Mucosa of descending colon (tissue), 3 donors: ENCODE measurements around the gene GDA. TPM values are rescaled to one million over a fixed set of nuclear protein-coding genes. Genes with fewer than 3 reads are reported as not detected.

Source experiments
- ATAC-seq: fragments of 200-7000 bp; cut with Tn5 transposase; one replicate; pipeline ENCODE4 v1.9.1; 2020; ENCODE audit warnings: mild to moderate bottlenecking, moderate library complexity
- DNase-seq, 3 donors: peaks; one replicate each; pipeline ENCODE4 v3.0.0-alpha.2; 2020
- H3K36me3 ChIP-seq: fragments of 200-600 bp; one replicate; pipeline ENCODE4 v1.8.0; 2021; ENCODE audit warnings: low read depth, mild to moderate bottlenecking
- H3K4me1 ChIP-seq: fragments of 200-600 bp; one replicate; pipeline ENCODE4 v1.8.0; 2021; ENCODE audit warnings: low read depth, mild to moderate bottlenecking
- H3K4me3 ChIP-seq: fragments of 200-600 bp; one replicate; pipeline ENCODE4 v1.8.0; 2021; ENCODE audit warnings: mild to moderate bottlenecking
- H3K9me3 ChIP-seq: fragments of 200-600 bp; one replicate; pipeline ENCODE4 v1.8.0; 2021; ENCODE audit warnings: mild to moderate bottlenecking
- intact Hi-C, 2 donors: fragments of 100-400 bp; cut with DNase I in 1 of 2; cut with micrococcal nuclease in 1 of 2; formaldehyde crosslinking; loops; one replicate each; pipeline versions ENCODE4 v1.11.0 to v1.11.1; 2022; cut with DNase I, micrococcal nuclease
- total RNA-seq, 3 donors: library from RNA; stranded (reverse); fragmentation: NEBNext Ultra II Directional in 2 of 3; extraction: Animal tissue kit (Norgen Biotek cat#: 25700) in 2 of 3; gene quantifications; one replicate each; pipeline versions ENCODE4 v1.2.1 to v1.2.4, GENCODE V29; 2021 to 2023
- TF ChIP-seq, protein P1 (sequence below): fragments of 200-600 bp; IDR thresholded peaks from one replicate; pipeline ENCODE4 v1.8.0; 2022; ENCODE audit warnings: antibody characterized with exemption, mild to moderate bottlenecking
- donor health status: DM: no; HTN: no; CAD: no; lungs with moderate emphysema.
- donor health status: DM: no; HTN: no; CAD: no.
- donor health status: DM: no; HTN: yes; CAD: no.

The GDA gene
- total RNA-seq, 3 donors from 2014 or later, result 28.7 to 65.5 (median 30.1) TPM

GRCh38 chr9:72205513-72205912 lies 56.3 kb downstream of the GDA start:
- intact Hi-C loops, result no loop called here
- H3K9me3 ChIP-seq, result no peaks in the 10 kb centered on the region
- TF ChIP-seq, protein P1, sequence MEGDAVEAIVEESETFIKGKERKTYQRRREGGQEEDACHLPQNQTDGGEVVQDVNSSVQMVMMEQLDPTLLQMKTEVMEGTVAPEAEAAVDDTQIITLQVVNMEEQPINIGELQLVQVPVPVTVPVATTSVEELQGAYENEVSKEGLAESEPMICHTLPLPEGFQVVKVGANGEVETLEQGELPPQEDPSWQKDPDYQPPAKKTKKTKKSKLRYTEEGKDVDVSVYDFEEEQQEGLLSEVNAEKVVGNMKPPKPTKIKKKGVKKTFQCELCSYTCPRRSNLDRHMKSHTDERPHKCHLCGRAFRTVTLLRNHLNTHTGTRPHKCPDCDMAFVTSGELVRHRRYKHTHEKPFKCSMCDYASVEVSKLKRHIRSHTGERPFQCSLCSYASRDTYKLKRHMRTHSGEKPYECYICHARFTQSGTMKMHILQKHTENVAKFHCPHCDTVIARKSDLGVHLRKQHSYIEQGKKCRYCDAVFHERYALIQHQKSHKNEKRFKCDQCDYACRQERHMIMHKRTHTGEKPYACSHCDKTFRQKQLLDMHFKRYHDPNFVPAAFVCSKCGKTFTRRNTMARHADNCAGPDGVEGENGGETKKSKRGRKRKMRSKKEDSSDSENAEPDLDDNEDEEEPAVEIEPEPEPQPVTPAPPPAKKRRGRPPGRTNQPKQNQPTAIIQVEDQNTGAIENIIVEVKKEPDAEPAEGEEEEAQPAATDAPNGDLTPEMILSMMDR, result no peak
- H3K4me3 ChIP-seq, result no peak overlapping the region
- DNase-seq (no peak), ATAC-seq (peak; percentile 17)
- no peaks in the 10 kb centered on the region for H3K4me1 ChIP-seq
- no peaks in the 10 kb centered on the region for H3K36me3 ChIP-seq

DNA sequence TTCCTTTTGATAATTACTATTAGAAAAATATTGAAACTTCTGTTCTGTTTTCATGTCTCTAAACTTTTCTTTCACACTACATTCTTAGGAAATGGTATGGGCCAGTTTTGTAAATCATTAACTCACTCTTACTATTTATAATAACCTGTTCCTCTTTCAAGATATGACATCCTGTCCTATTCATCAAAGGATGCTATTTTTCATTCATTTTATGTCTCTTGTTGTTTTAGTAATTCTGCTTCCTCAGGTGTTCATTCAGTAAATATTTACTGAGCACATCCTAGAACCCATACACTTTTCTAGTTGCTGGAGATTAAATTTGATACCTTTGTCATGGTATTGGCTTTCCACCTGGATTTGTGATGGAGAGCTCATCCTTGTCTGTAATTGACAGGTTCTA lies 58.0 kb downstream of the GDA start:
- DNase-seq (no peak), ATAC-seq (peak; percentile 16)
- Histone ChIP-seq H3K4me3 (no peak overlapping the region), H3K4me1 (no peaks in the 10 kb centered on the region), H3K9me3 (no peaks in the 10 kb centered on the region), H3K36me3 (no peaks in the 10 kb centered on the region)
- intact Hi-C loops, result no loop called here
- TF ChIP-seq, protein P1, result no peak

GRCh38 chr9:72210522-72210921 lies 61.3 kb downstream of the GDA start:
- Histone ChIP-seq H3K4me1 (no peaks in the 10 kb centered on the region), H3K36me3 (no peaks in the 10 kb centered on the region)

DNA sequence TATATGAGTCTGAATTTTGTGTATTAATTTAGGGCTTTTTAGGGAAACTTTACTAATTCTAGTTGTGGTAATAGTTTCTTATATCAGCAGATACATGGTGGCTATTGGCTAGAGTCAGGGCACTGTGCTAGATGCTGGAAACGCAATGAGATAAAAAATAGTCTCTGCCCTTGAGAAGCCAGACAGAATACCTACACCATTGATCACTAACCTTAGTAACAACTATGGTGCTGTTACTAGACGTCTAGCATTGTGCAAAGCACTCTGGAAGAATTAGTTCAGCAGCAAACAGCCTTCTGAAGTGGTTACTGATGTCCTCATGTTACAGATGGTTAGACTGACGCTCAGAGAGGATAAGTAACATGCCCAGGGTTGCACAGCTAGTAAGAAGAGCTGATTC lies 61.8 kb downstream of the GDA start:
- ATAC-seq (no peak), DNase-seq (no peak)
- TF ChIP-seq, protein P1, result no peak
- H3K9me3 ChIP-seq, result no peaks in the 10 kb centered on the region
- no peak overlapping the region for H3K4me3 ChIP-seq
- no peaks in the 10 kb centered on the region for H3K36me3 ChIP-seq
- intact Hi-C loops, result no loop called here
- no peaks in the 10 kb centered on the region for H3K4me1 ChIP-seq

More at GRCh38 chr9:72210522-72210921, 61.3 kb downstream of the GDA start:
- intact Hi-C loops, result no loop called here
- no peak overlapping the region for H3K4me3 ChIP-seq
- H3K9me3 ChIP-seq, result no peaks in the 10 kb centered on the region
- peak; percentile 65 for ATAC-seq
- no peak for DNase-seq
- TF ChIP-seq, protein P1, result no peak

DNA sequence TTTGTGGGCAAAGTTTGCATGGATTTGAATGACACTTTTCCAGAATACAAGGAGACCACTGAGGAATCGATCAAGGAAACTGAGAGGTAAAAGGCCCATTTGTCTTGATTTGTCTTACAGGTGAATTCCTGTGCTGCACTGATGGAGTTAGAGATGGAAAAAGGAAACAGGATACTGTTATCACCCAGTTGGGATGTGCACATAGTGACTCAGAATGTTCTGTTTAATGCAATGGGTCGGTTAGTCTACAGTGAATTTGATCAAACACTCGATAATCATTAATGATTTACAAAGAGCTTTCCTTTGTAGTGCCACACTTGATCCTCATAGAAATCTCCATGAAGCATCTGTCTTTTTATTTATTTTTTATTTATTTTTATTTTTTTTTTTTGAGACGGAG lies 64.7 kb downstream of the GDA start:
- Histone ChIP-seq H3K36me3 (no peaks in the 10 kb centered on the region), H3K4me1 (no peaks in the 10 kb centered on the region), H3K9me3 (no peaks in the 10 kb centered on the region), H3K4me3 (no peak overlapping the region)
- TF ChIP-seq, protein P1, result no peak
- ATAC-seq (no peak), DNase-seq (no peak)
- intact Hi-C loops, result no loop called here

- DNase-seq (no peak), ATAC-seq (peak; percentile 86)
- Histone ChIP-seq H3K4me1 (no peaks in the 10 kb centered on the region), H3K36me3 (no peaks in the 10 kb centered on the region), H3K9me3 (no peaks in the 10 kb centered on the region), H3K4me3 (no peak overlapping the region)
- TF ChIP-seq, protein P1, result no peak
- intact Hi-C loops, result no loop called here
Observed at GRCh38 chr9:72217306-72217842, 68.1 kb downstream of the GDA start.
